SK-N-SH (cell line): ENCODE data around the gene PRKAG1. TPM values are rescaled to one million over a fixed set of nuclear protein-coding genes. Genes with fewer than 3 reads are reported as not detected.
A peak's percentile ranks its signal among the peaks of the same experiment; 100 is the strongest.

Source experiments
- CTCF ChIA-PET: fragments of 300-600, 350-600 bp; formaldehyde crosslinking; extraction: SDS; loops from one replicate; lab custom pipeline; 2021; lab: Yijun Ruan, JAX
- POLR2A ChIA-PET: fragments of 350-600 bp; sonication (Branson Sonifier 250); formaldehyde crosslinking; extraction: SDS; loops from one replicate; lab custom pipeline; 2020; ENCODE audit warnings: antibody characterized with exemption, inconsistent platforms; lab: Yijun Ruan, JAX
- DNase-seq: peaks from one replicate; pipeline ENCODE4 v3.0.0; 2012
- H2AFZ ChIP-seq: fragments of 200-600 bp; sonication (generic); 2 replicates; pipeline ENCODE4 v1.8.1; 2016; ENCODE audit warnings: antibody characterized with exemption, mild to moderate bottlenecking, low read depth
- H3F3A ChIP-seq: fragments of 200-600 bp; sonication (generic); replicated peaks from 2 replicates; pipeline ENCODE3; 2016; ENCODE audit warnings: antibody characterized with exemption, mild to moderate bottlenecking; ENCODE audit not compliant: insufficient read depth
- H3K27ac ChIP-seq, 2 experiments: fragments of 200-500 bp in 1 of 2; fragments of 200-600 bp in 1 of 2; sonication (Bioruptor generic) in 1 of 2; sonication (generic), shearing (Covaris generic) in 1 of 2; 2 replicates each; pipeline versions ENCODE4 v1.5.1 to v1.6.1; 2014 to 2016; ENCODE audit warnings: low read depth in 2 of 2, inconsistent platforms in 1 of 2, low read length in 1 of 2, mild to moderate bottlenecking in 1 of 2, mixed read lengths in 1 of 2
- H3K27me3 ChIP-seq: fragments of 200-600 bp; sonication (generic), shearing (Covaris generic); 2 replicates; pipeline ENCODE4 v1.6.1; 2016; ENCODE audit warnings: mixed run types; ENCODE audit not compliant: insufficient read depth
- H3K36me3 ChIP-seq, 2 experiments: fragments of 200-500 bp in 1 of 2; fragments of 200-600 bp in 1 of 2; sonication (Bioruptor generic) in 1 of 2; sonication (generic) in 1 of 2; replicated peaks in 1 of 2; 2 replicates each; pipeline versions ENCODE3 to v1.5.1; 2014 to 2016; ENCODE audit warnings: low read length in 1 of 2, mild to moderate bottlenecking in 1 of 2; ENCODE audit not compliant: insufficient read depth in 2 of 2, control insufficient read depth in 1 of 2
- H3K4me1 ChIP-seq, 2 experiments: fragments of 200-500 bp in 1 of 2; fragments of 200-600 bp in 1 of 2; sonication (Bioruptor generic) in 1 of 2; sonication (generic), shearing (Covaris generic) in 1 of 2; 2 replicates each; pipeline versions ENCODE4 v1.5.1 to v1.6.1; 2014 to 2016; ENCODE audit warnings: low read depth in 1 of 2, low read length in 1 of 2, mixed run types in 1 of 2; ENCODE audit not compliant: insufficient read depth in 2 of 2, control insufficient read depth in 1 of 2
- H3K4me2 ChIP-seq: fragments of 200-600 bp; sonication (generic), shearing (Covaris generic); 2 replicates; pipeline ENCODE4 v1.6.1; 2017; ENCODE audit warnings: mixed run types
- H3K4me3 ChIP-seq, 2 experiments: fragments of 200-500 bp in 1 of 2; fragments of 200-600 bp in 1 of 2; sonication (Bioruptor generic) in 1 of 2; sonication (generic), shearing (Covaris generic) in 1 of 2; 2 replicates each; pipeline versions ENCODE4 v1.5.1 to v1.8.1; 2014 to 2016; ENCODE audit warnings: low read depth in 2 of 2, inconsistent platforms in 1 of 2, low read length in 1 of 2, mild to moderate bottlenecking in 1 of 2, mixed read lengths in 1 of 2, moderate library complexity in 1 of 2
- H3K79me2 ChIP-seq: fragments of 200-600 bp; sonication (generic); 2 replicates; pipeline ENCODE4 v1.8.1; 2017; ENCODE audit warnings: mild to moderate bottlenecking; ENCODE audit not compliant: insufficient read depth
- H3K9ac ChIP-seq: fragments of 200-600 bp; sonication (generic); 2 replicates; pipeline ENCODE4 v1.6.1; 2017; ENCODE audit warnings: mixed run types
- H3K9me2 ChIP-seq: fragments of 200-600 bp; sonication (generic); 2 replicates; pipeline ENCODE4 v1.6.1; 2017; ENCODE audit warnings: mixed run types
- H3K9me3 ChIP-seq: fragments of 200-600 bp; sonication (generic); 2 replicates; pipeline ENCODE4 v1.6.1; 2017; ENCODE audit warnings: mixed run types, mild to moderate bottlenecking, moderate library complexity
- H4K20me1 ChIP-seq: fragments of 200-600 bp; sonication (generic); 2 replicates; pipeline ENCODE4 v1.6.1; 2017; ENCODE audit warnings: mild to moderate bottlenecking, mixed run types; ENCODE audit not compliant: insufficient read depth
- CHD2 ChIP-seq: fragments of 150-350 bp; IDR thresholded peaks from 2 replicates; pipeline ENCODE4 v1.6.1; 2018; ENCODE audit warnings: low read length; ENCODE audit not compliant: partially characterized antibody
- CTCF ChIP-seq: fragments of 200-600 bp; sonication (generic); IDR thresholded peaks from 2 replicates; pipeline ENCODE4 v1.6.1; 2017; ENCODE audit warnings: antibody characterized with exemption, mild to moderate bottlenecking, moderate library complexity
- FOXJ3 ChIP-seq: sonication (generic); formaldehyde crosslinking; IDR thresholded peaks from 2 replicates; pipeline ENCODE4 v1.5.1; 2020; ENCODE audit warnings: mild to moderate bottlenecking, missing genetic modification reagents
- GABPA ChIP-seq: IDR thresholded peaks from 2 replicates; pipeline ENCODE4 v1.4.0; 2012; ENCODE audit warnings: low read depth, mild to moderate bottlenecking
- GATA2 ChIP-seq: sonication (generic); formaldehyde crosslinking; IDR thresholded peaks from 2 replicates; pipeline ENCODE4 v1.5.0; 2020; ENCODE audit warnings: mild to moderate bottlenecking, missing genetic modification reagents
- MEF2A ChIP-seq: IDR thresholded peaks from 2 replicates; pipeline ENCODE4 v1.4.0; 2012; ENCODE audit warnings: low read depth, borderline replicate concordance
- MXI1 ChIP-seq: IDR thresholded peaks from 2 replicates; pipeline ENCODE4 v1.6.1; 2012; ENCODE audit warnings: mild to moderate bottlenecking, low read depth, low read length, improper control_type of control experiment
- RFX5 ChIP-seq: IDR thresholded peaks from 2 replicates; pipeline ENCODE4 v1.6.1; 2012; ENCODE audit warnings: mild to moderate bottlenecking, improper control_type of control experiment, low read length
- RXRA ChIP-seq: IDR thresholded peaks from 2 replicates; pipeline ENCODE4 v1.4.0; 2012; ENCODE audit warnings: low read depth, mild to moderate bottlenecking, borderline replicate concordance
- TAF1 ChIP-seq: IDR thresholded peaks from 2 replicates; pipeline ENCODE4 v1.6.1; 2012; ENCODE audit warnings: low read depth, mild to moderate bottlenecking, low read length, moderate library complexity, borderline replicate concordance
- WGBS: methylation state at CpG from one replicate; pipeline ENCODE4 v1.1.6; 2017; ENCODE audit warnings: low lambda C conversion rate; 5-methylcytosine and 5-hydroxymethylcytosine counted together
- polyA plus RNA-seq, 3 experiments: library from polyadenylated mRNA; depleted of rRNA; stranded (reverse); fragments of >200 nt; gene quantifications; 2 replicates each; pipeline ENCODE4 v1.2.3, GENCODE V29; 2012
- TF ChIP-seq, protein P1 (sequence below): IDR thresholded peaks from 2 replicates; pipeline ENCODE4 v1.4.0; 2012; ENCODE audit warnings: low read depth
- TF ChIP-seq, protein P2 (sequence below): fragments of 150-350 bp; IDR thresholded peaks from 2 replicates; pipeline ENCODE4 v1.6.1; 2017; ENCODE audit warnings: antibody characterized with exemption, low read length, low read depth, borderline replicate concordance

PRKAG1 gene
- polyA plus RNA-seq, 1 of the 3 experiments (the other 2 are of a cell fraction): 75.1 TPM

DNA sequence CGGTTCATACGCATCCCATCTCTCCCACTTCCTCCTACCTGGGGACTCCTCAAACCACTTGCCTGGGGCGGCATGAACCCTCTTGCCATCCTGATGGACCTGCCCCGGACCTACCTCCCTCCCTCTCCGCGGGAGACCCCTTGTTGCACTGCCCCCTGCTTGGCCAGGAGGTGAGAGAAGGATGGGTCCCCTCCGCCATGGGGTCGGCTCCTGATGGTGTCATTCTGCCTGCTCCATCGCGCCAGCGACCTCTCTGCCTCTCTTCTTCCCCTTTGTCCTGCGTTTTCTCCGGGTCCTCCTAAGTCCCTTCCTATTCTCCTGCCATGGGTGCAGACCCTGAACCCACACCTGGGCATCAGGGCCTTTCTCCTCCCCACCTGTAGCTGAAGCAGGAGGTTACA, 36.8 kb downstream of the PRKAG1 start:
- Histone ChIP-seq H3K4me2 (no peak overlapping the region), H3K36me3 (no peaks in the 10 kb centered on the region), H4K20me1 (no peaks in the 10 kb centered on the region), H3K79me2 (no peaks in the 10 kb centered on the region), H2AFZ (no peak overlapping the region), H3F3A (no peaks in the 10 kb centered on the region)
- TF ChIP-seq CHD2 (no peak), RFX5 (no peak), MEF2A (no peak), RXRA (no peak), MXI1 (no peak), FOXJ3 (CRISPR knock-in tag) (no peak), GABPA (no peak), TAF1 (no peak), CTCF (no peak)
- TF ChIP-seq, protein P1, sequence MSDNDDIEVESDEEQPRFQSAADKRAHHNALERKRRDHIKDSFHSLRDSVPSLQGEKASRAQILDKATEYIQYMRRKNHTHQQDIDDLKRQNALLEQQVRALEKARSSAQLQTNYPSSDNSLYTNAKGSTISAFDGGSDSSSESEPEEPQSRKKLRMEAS: no peak
- TF ChIP-seq, all 33 proteins: peak for 0
- WGBS: 25% methylated on average over 13 of the region's 13 CpGs
- DNase-seq: no peak
- Histone ChIP-seq H3K9ac (no peak overlapping the region), H3K4me1 (peaks cover 0 to 26% of the 10 kb centered on the region in 2 experiments; a peak in 1 of 4 replicates), H3K27ac (no peak overlapping the region), H3K9me3 (no peaks in the 10 kb centered on the region), H3K4me3 (no peak overlapping the region), H3K27me3 (peaks cover 80% of the 10 kb centered on the region), H3K9me2 (no peaks in the 10 kb centered on the region)
- POLR2A ChIA-PET: no interaction called here
- CTCF ChIA-PET: interaction anchor here (0.7 to 33.0 kb wide), 11 partner anchors 6 to 186 kb away, joined by 3 to 935 read pairs (median 5); partner anchors contain the start of genes ARF3, DDN, DDX23 and FKBP11

DNA sequence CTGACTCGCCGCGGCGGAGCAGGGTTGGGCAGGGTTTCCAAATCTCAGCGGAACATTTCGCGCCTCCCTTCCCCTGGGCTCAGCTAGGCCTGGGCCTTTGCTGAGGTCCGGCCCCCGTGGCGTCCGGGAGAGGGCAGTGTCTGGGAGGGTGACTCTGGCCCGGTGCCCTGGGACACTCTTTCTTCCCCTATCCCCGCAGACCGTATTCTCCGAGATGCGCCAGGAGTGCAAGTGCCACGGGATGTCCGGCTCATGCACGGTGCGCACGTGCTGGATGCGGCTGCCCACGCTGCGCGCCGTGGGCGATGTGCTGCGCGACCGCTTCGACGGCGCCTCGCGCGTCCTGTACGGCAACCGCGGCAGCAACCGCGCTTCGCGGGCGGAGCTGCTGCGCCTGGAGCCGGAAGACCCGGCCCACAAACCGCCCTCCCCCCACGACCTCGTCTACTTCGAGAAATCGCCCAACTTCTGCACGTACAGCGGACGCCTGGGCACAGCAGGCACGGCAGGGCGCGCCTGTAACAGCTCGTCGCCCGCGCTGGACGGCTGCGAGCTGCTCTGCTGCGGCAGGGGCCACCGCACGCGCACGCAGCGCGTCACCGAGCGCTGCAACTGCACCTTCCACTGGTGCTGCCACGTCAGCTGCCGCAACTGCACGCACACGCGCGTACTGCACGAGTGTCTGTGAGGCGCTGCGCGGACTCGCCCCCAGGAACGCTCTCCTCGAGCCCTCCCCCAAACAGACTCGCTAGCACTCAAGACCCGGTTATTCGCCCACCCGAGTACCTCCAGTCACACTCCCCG, 37.4 kb downstream of the PRKAG1 start:
- TF ChIP-seq GATA2 (no peak), CTCF (peak; percentile 25; the same call in 1 of the 2 replicates)
- TF ChIP-seq, protein P2, sequence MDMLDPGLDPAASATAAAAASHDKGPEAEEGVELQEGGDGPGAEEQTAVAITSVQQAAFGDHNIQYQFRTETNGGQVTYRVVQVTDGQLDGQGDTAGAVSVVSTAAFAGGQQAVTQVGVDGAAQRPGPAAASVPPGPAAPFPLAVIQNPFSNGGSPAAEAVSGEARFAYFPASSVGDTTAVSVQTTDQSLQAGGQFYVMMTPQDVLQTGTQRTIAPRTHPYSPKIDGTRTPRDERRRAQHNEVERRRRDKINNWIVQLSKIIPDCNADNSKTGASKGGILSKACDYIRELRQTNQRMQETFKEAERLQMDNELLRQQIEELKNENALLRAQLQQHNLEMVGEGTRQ: no peak
- Histone ChIP-seq H3K4me1 (peaks cover 0 to 26% of the 10 kb centered on the region in 2 experiments; a peak in 1 of 4 replicates), H3K9ac (no peak overlapping the region), H3K9me2 (no peaks in the 10 kb centered on the region), H3K27me3 (peaks cover 78% of the 10 kb centered on the region), H4K20me1 (no peaks in the 10 kb centered on the region), H3K9me3 (no peaks in the 10 kb centered on the region), H3K79me2 (no peaks in the 10 kb centered on the region), H3F3A (no peaks in the 10 kb centered on the region), H3K4me3 (peak overlapping the region in 1 of 2 experiments; percentile 10; a peak in 2 of 4 replicates), H2AFZ (no peak overlapping the region), H3K36me3 (no peaks in the 10 kb centered on the region), H3K27ac (no peak overlapping the region), H3K4me2 (peak overlapping the region; percentile 50)
- ChIA-PET CTCF (interaction anchor here (0.7 to 33.0 kb wide), 11 partner anchors 6 to 186 kb away, joined by 3 to 935 read pairs (median 5); partner anchors contain the start of genes ARF3, DDN, DDX23 and FKBP11), POLR2A (no interaction called here)
- peak; percentile 80 for DNase-seq
- 13% methylated on average over 54 of the region's 91 CpGs for WGBS
